H54 (cell line): ENCODE measurements around the gene CNTNAP2.

Experiments
- DNase-seq: peaks from one replicate; pipeline ENCODE4 v3.0.0; 2011; ENCODE audit warnings: low spot score, mixed read lengths; ENCODE audit not compliant: insufficient read length
- FAIRE-seq: peaks from 3 replicates; lab custom pipeline; 2011; peaks lifted over from hg19 to GRCh38; lab: Jason Lieb, UNC
- POLR2A ChIP-seq: IDR thresholded peaks from 2 replicates; pipeline ENCODE4 v1.6.1; 2011; ENCODE audit warnings: low read depth, mild to moderate bottlenecking, low read length

CNTNAP2 gene

DNA sequence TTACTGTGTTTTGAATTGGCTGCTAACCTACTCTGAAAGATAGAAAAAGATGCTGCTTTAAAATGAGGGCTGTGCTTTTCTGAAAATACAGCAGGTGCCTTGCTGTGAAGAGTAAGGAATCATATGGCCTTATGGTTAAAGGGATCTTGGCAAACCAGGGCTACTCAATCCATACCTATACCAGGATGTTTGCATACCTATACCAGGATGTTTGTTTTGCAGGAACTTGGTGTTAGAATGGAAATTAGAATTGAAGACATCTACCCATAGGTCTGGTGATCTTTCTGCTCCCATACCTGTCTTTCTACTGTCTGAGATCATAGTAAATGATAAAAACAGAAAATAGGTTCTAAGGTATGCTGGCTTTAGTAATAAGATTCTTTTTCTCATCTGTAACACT, 2273.8 kb downstream of the CNTNAP2 start:
- DNase-seq (no peak), FAIRE-seq (no peak)
- TF ChIP-seq POLR2A, result no peak

DNA sequence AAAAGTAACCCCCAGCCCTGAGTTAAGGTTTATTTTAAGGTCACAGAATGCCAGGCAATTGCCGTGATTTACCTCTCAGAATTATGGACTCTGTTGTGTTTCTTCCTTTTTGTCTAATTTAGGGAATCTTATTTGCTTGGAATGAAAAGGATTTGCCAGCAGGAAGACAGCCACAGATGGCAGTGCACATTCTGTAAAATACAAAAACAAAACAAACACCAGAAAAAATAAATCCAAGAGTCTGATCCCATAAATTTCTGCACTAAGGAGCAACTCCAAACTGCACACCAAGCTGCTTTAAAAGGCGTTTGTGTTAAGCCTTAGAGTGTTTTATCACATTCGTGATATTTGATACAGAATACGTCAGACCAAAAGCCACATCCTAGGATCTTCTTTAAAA, 2275.0 kb downstream of the CNTNAP2 start:
- DNase-seq, result no peak
- no peak for FAIRE-seq
- TF ChIP-seq POLR2A, result no peak

DNA sequence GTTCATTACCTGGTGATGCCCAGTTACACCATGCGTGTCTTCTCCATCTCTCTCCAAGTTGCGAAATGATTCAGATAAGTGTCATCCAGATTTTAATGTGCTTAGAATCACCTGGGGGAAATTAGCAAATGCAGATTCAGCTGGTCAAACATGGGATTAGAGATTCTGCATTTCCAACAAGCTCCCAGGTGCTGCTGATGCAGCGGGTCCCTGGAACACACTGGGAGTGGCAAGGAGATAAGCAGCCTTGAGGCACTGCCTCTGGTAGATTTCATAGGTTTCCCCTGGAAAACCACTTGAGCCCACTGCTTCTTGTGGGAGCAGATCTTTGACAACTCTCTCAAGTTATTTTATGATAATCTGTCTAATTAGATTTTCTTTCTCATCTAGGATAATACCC, 2278.0 kb downstream of the CNTNAP2 start:
- FAIRE-seq (no peak), DNase-seq (no peak)
- no peak for TF ChIP-seq POLR2A

DNA sequence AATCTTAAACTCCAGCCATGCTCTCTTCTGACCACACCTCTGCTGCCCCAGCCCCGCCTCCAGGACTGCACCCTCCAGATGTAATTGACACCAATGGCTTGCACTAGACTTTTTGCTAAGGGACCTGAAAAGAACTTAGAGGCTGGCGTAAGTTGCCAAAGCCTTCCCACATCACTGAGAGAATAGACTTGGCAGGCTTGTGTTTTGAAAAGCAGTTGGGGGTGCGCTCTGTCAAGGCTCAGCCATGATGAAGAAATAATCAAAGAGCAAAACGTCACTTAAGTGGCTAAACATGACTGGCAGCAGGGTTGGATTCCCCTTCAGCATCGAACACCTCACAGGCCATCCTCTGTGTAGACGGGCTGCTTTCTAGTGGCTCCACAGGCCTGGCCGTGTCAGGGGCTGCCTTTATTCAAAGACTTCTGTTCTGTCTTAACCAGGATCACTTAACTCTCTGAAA, 2278.8 kb downstream of the CNTNAP2 start:
- DNase-seq, result no peak

GRCh38 chr7:148395990-148396716, 2279.6 kb downstream of the CNTNAP2 start:
- no peak for TF ChIP-seq POLR2A
- DNase-seq, result no peak
- no peak for FAIRE-seq

More for the DNA sequence above, 2278.8 kb downstream of the CNTNAP2 start:
- TF ChIP-seq POLR2A, result no peak
- FAIRE-seq, result no peak

GRCh38 chr7:148397056-148397455, 2280.5 kb downstream of the CNTNAP2 start:
- TF ChIP-seq POLR2A, result no peak
- DNase-seq (no peak), FAIRE-seq (no peak)

- TF ChIP-seq POLR2A, result no peak
- DNase-seq (no peak), FAIRE-seq (no peak)
These were observed 2280.9 kb downstream of the CNTNAP2 start for GRCh38 chr7:148397551-148397950.

- DNase-seq (no peak), FAIRE-seq (no peak)
- no peak for TF ChIP-seq POLR2A
These were observed 2281.4 kb downstream of the CNTNAP2 start for GRCh38 chr7:148397985-148398384.

- DNase-seq (no peak), FAIRE-seq (no peak)
- TF ChIP-seq POLR2A, result no peak
These were observed 2282.3 kb downstream of the CNTNAP2 start for GRCh38 chr7:148398844-148399365.

- DNase-seq (no peak), FAIRE-seq (no peak)
- TF ChIP-seq POLR2A, result no peak
These were observed 2283.5 kb downstream of the CNTNAP2 start for GRCh38 chr7:148400101-148400500.

GRCh38 chr7:148402159-148402558, 2285.6 kb downstream of the CNTNAP2 start:
- DNase-seq (no peak), FAIRE-seq (no peak)
- TF ChIP-seq POLR2A, result no peak

- FAIRE-seq, result no peak
- TF ChIP-seq POLR2A, result no peak
These were observed 2286.9 kb downstream of the CNTNAP2 start for GRCh38 chr7:148403466-148403993.

DNA sequence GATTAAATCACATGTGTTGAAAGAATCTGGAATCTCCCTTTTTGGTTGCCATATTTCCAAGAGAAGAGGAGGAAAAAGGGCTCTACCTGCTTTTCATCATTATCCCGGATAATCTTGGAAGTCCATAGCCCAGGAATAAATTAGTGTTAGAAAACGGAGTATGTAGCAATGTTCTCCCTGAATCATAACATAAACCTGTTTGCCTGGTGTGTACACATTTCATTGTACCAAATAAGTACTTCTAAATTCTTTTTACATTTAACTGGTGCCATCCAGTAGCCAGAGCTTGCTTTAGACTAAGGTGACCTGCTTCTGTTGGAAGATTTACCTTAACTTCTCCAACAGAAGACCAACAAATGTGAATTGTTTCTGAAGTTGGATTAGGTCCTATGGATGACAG, 2291.7 kb downstream of the CNTNAP2 start:
- DNase-seq, result no peak
- no peak for FAIRE-seq
- TF ChIP-seq POLR2A, result no peak

More at GRCh38 chr7:148403466-148403993, 2286.9 kb downstream of the CNTNAP2 start:
- no peak for DNase-seq

DNA sequence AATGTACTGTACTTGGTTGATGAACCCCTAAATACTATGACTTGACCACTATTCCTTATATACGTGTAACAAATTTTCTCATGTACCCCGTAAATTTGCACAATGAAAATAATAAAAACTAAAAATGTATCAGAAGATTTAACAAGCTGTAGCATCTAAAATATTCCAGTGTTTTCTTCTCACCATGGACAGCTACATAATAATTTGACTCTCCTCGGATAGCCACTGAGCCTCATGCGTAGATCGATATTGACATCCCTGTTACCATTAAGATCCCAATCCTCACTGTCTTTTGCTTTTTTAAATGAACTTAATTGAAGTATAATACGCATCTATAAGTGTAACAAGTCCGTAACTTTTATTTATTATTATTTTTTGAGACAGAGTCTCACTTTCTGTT, 2294.3 kb downstream of the CNTNAP2 start:
- no peak for TF ChIP-seq POLR2A
- FAIRE-seq, result no peak
- DNase-seq, result no peak

- no peak for TF ChIP-seq POLR2A
- FAIRE-seq (no peak), DNase-seq (no peak)
These were observed 2296.1 kb downstream of the CNTNAP2 start for GRCh38 chr7:148412691-148413090.
